Activated CD4-positive, alpha-beta T cell treated with anti-CD3 and anti-CD28 coated beads for 36 hours (primary cell): ENCODE data around the gene KCNQ4. TPM values are rescaled to one million over a fixed set of nuclear protein-coding genes. Genes with fewer than 3 reads are reported as not detected.

ENCODE experiments used
- ATAC-seq: fragments of 200-7000 bp; cut with Tn5 transposase; one replicate; pipeline ENCODE4 v1.10.0; 2021; ENCODE audit warnings: mild to moderate bottlenecking, moderate library complexity
- CTCF ChIA-PET: fragments of 350-600 bp; sonication (Branson Sonifier 250); formaldehyde crosslinking; loops from one replicate; lab custom pipeline; 2021; ENCODE audit warnings: antibody characterized with exemption; lab: Charles Lee
- POLR2A ChIA-PET: fragments of 350-600 bp; sonication (Branson Sonifier 250); formaldehyde crosslinking; loops from one replicate; lab custom pipeline; 2021; ENCODE audit warnings: antibody characterized with exemption, inconsistent platforms; lab: Charles Lee
- DNase-seq: peaks from one replicate; pipeline ENCODE4 v3.0.0-alpha.2; 2020
- H3K27ac Mint-ChIP-seq: one replicate; pipeline ENCODE4 v1.8.0; 2021; ENCODE audit warnings: mixed read lengths
- H3K27me3 Mint-ChIP-seq: one replicate; pipeline ENCODE4 v1.8.0; 2021; ENCODE audit warnings: mixed read lengths
- H3K36me3 Mint-ChIP-seq: one replicate; pipeline ENCODE4 v1.8.0; 2021; ENCODE audit warnings: low read depth, mixed read lengths
- H3K4me1 Mint-ChIP-seq: one replicate; pipeline ENCODE4 v1.8.0; 2021; ENCODE audit warnings: mixed read lengths
- H3K4me3 Mint-ChIP-seq: one replicate; pipeline ENCODE4 v1.8.0; 2021; ENCODE audit warnings: mild to moderate bottlenecking, moderate library complexity, mixed read lengths
- H3K9me3 Mint-ChIP-seq: one replicate; pipeline ENCODE4 v1.8.0; 2021; ENCODE audit warnings: low read depth, mixed read lengths
- intact Hi-C, 2 experiments: fragments of 100-400 bp; cut with DNase I in 1 of 2; cut with micrococcal nuclease in 1 of 2; formaldehyde crosslinking; loops; one replicate each; pipeline versions ENCODE4 v1.14.2 to v1.15.1; 2022 to 2024; cut with DNase I, micrococcal nuclease
- total RNA-seq, 2 experiments: library from RNA; stranded (reverse); gene quantifications; one replicate each; pipeline ENCODE4 v1.2.3, GENCODE V29; 2021

Gene KCNQ4
- total RNA-seq, 2 experiments from 2014 or later = 0.43 to 0.58 TPM

GRCh38 chr1:40838045-40838979 lies 54.7 kb downstream of the KCNQ4 start:
- Mint-ChIP-seq H3K27ac (no peak overlapping the region), H3K4me1 (peaks cover 15% of the 10 kb centered on the region), H3K36me3 (no peaks in the 10 kb centered on the region), H3K4me3 (no peak overlapping the region), H3K9me3 (peaks cover 3% of the 10 kb centered on the region), H3K27me3 (no peaks in the 10 kb centered on the region)
- DNase-seq = no peak
- CTCF ChIA-PET = no interaction called here
- POLR2A ChIA-PET = no interaction called here
- no peak for ATAC-seq
- intact Hi-C loops = no loop called here

GRCh38 chr1:40838980-40839942 lies 55.7 kb downstream of the KCNQ4 start:
- intact Hi-C loops = no loop called here
- no peak overlapping the region for H3K27ac Mint-ChIP-seq

GRCh38 chr1:40839943-40840335 lies 56.4 kb downstream of the KCNQ4 start:
- intact Hi-C loops = no loop called here
- ATAC-seq = no peak
- H3K27me3 Mint-ChIP-seq = no peaks in the 10 kb centered on the region
- no peak for DNase-seq
- no peaks in the 10 kb centered on the region for H3K36me3 Mint-ChIP-seq
- peaks cover 3% of the 10 kb centered on the region for H3K9me3 Mint-ChIP-seq
- H3K4me1 Mint-ChIP-seq = peaks cover 15% of the 10 kb centered on the region
- ChIA-PET POLR2A (no interaction called here), CTCF (no interaction called here)
- H3K27ac Mint-ChIP-seq = no peak overlapping the region
- no peak overlapping the region for H3K4me3 Mint-ChIP-seq

More at GRCh38 chr1:40838980-40839942, 55.7 kb downstream of the KCNQ4 start:
- no peaks in the 10 kb centered on the region for H3K36me3 Mint-ChIP-seq
- ChIA-PET POLR2A (no interaction called here), CTCF (interaction anchor here (0.5 kb wide), 1 partner anchor 809 kb away, joined by 3 read pairs; no protein-coding TSS in a partner anchor)
- no peaks in the 10 kb centered on the region for H3K27me3 Mint-ChIP-seq
- H3K4me3 Mint-ChIP-seq = no peak overlapping the region
- peaks cover 15% of the 10 kb centered on the region for H3K4me1 Mint-ChIP-seq
- DNase-seq (no peak), ATAC-seq (no peak)
- peaks cover 3% of the 10 kb centered on the region for H3K9me3 Mint-ChIP-seq

GRCh38 chr1:40840526-40841323 lies 57.1 kb downstream of the KCNQ4 start:
- DNase-seq (no peak), ATAC-seq (no peak)
- POLR2A ChIA-PET = no interaction called here
- CTCF ChIA-PET = interaction anchor here (0.6 to 1.6 kb wide), 4 partner anchors 9 to 66 kb away, joined by 4 to 6 read pairs (median 4); no protein-coding TSS in a partner anchor
- Mint-ChIP-seq H3K27ac (no peak overlapping the region), H3K4me1 (peaks cover 20% of the 10 kb centered on the region), H3K27me3 (no peaks in the 10 kb centered on the region), H3K4me3 (no peak overlapping the region), H3K36me3 (no peaks in the 10 kb centered on the region), H3K9me3 (peaks cover 3% of the 10 kb centered on the region)
- intact Hi-C loops = no loop called here

- H3K36me3 Mint-ChIP-seq = no peaks in the 10 kb centered on the region
- H3K9me3 Mint-ChIP-seq = peaks cover 3% of the 10 kb centered on the region
- DNase-seq (no peak), ATAC-seq (no peak)
- H3K27ac Mint-ChIP-seq = no peak overlapping the region
- no peak overlapping the region for H3K4me3 Mint-ChIP-seq
- POLR2A ChIA-PET = no interaction called here
- intact Hi-C loops = no loop called here
- peaks cover 20% of the 10 kb centered on the region for H3K4me1 Mint-ChIP-seq
- H3K27me3 Mint-ChIP-seq = no peaks in the 10 kb centered on the region
- CTCF ChIA-PET = interaction anchor here (0.6 to 1.6 kb wide), 4 partner anchors 8 to 111 kb away, joined by 3 to 6 read pairs (median 4); no protein-coding TSS in a partner anchor
Observed at GRCh38 chr1:40841602-40842001, 58.0 kb downstream of the KCNQ4 start.

- no peak overlapping the region for H3K4me3 Mint-ChIP-seq
- POLR2A ChIA-PET = no interaction called here
- intact Hi-C loops = no loop called here
Observed at GRCh38 chr1:40842207-40842606, 58.6 kb downstream of the KCNQ4 start.

GRCh38 chr1:40842691-40843090 lies 59.1 kb downstream of the KCNQ4 start:
- Mint-ChIP-seq H3K4me3 (no peak overlapping the region), H3K27ac (no peak overlapping the region), H3K9me3 (peaks cover 3% of the 10 kb centered on the region), H3K4me1 (peaks cover 20% of the 10 kb centered on the region), H3K36me3 (no peaks in the 10 kb centered on the region), H3K27me3 (no peaks in the 10 kb centered on the region)
- POLR2A ChIA-PET = no interaction called here
- CTCF ChIA-PET = interaction anchor here (0.7 kb wide), 2 partner anchors 276 to 290 kb away, joined by 3 read pairs; no protein-coding TSS in a partner anchor
- ATAC-seq (no peak), DNase-seq (no peak)
- intact Hi-C loops = no loop called here

More at GRCh38 chr1:40842207-40842606, 58.6 kb downstream of the KCNQ4 start:
- H3K27ac Mint-ChIP-seq = no peak overlapping the region
- H3K4me1 Mint-ChIP-seq = peaks cover 20% of the 10 kb centered on the region
- DNase-seq (no peak), ATAC-seq (no peak)
- H3K36me3 Mint-ChIP-seq = no peaks in the 10 kb centered on the region
- H3K27me3 Mint-ChIP-seq = no peaks in the 10 kb centered on the region
- CTCF ChIA-PET = interaction anchor here (0.6 to 1.6 kb wide), 3 partner anchors 13 to 289 kb away, joined by 3 to 4 read pairs (median 3); no protein-coding TSS in a partner anchor
- peaks cover 3% of the 10 kb centered on the region for H3K9me3 Mint-ChIP-seq

- CTCF ChIA-PET = interaction anchor here (1.2 to 1.8 kb wide), 2 partner anchors 12 to 109 kb away, joined by 5 to 6 read pairs; no protein-coding TSS in a partner anchor
- intact Hi-C loops = no loop called here
- no peak for ATAC-seq
Observed at GRCh38 chr1:40844079-40844478, 60.5 kb downstream of the KCNQ4 start.

GRCh38 chr1:40844887-40845878 lies 61.6 kb downstream of the KCNQ4 start:
- intact Hi-C loops = no loop called here
- H3K9me3 Mint-ChIP-seq = peaks cover 3% of the 10 kb centered on the region
- H3K27ac Mint-ChIP-seq = no peak overlapping the region
- ATAC-seq = peak; percentile 45
- H3K27me3 Mint-ChIP-seq = no peaks in the 10 kb centered on the region
- H3K4me3 Mint-ChIP-seq = no peak overlapping the region
- H3K36me3 Mint-ChIP-seq = no peaks in the 10 kb centered on the region
- ChIA-PET CTCF (interaction anchor here (0.6 to 1.8 kb wide), 8 partner anchors 11 to 198 kb away, joined by 3 to 6 read pairs (median 4); no protein-coding TSS in a partner anchor), POLR2A (interaction anchor here (0.6 kb wide), 2 partner anchors 60 to 139 kb away, joined by 3 to 5 read pairs; no protein-coding TSS in a partner anchor)
- no peak for DNase-seq
- peaks cover 23% of the 10 kb centered on the region for H3K4me1 Mint-ChIP-seq

More at GRCh38 chr1:40844079-40844478, 60.5 kb downstream of the KCNQ4 start:
- POLR2A ChIA-PET = no interaction called here
- Mint-ChIP-seq H3K27me3 (no peaks in the 10 kb centered on the region), H3K4me3 (no peak overlapping the region), H3K36me3 (no peaks in the 10 kb centered on the region), H3K27ac (no peak overlapping the region), H3K4me1 (peaks cover 20% of the 10 kb centered on the region), H3K9me3 (peaks cover 3% of the 10 kb centered on the region)
- no peak for DNase-seq
